HepG2 (cell line): ENCODE data around the gene MPV17L2. TPM values are rescaled to one million over a fixed set of nuclear protein-coding genes. Genes with fewer than 3 reads are reported as not detected.

Source experiments
- AFF4 ChIP-seq: sonication (generic); formaldehyde crosslinking; IDR thresholded peaks from 2 replicates; pipeline ENCODE4 v1.4.0; 2020; ENCODE audit warnings: missing genetic modification reagents
- CREB3 ChIP-seq: sonication (generic); formaldehyde crosslinking; IDR thresholded peaks from 2 replicates; pipeline ENCODE4 v1.5.0; 2020; ENCODE audit warnings: missing genetic modification reagents
- FOXP4 ChIP-seq: sonication (generic); formaldehyde crosslinking; IDR thresholded peaks from 2 replicates; pipeline ENCODE4 v1.4.0; 2020; ENCODE audit warnings: missing genetic modification reagents
- GABPA ChIP-seq, 2 experiments: IDR thresholded peaks; 2 replicates each; pipeline ENCODE4 v1.6.1; 2011 to 2016; ENCODE audit warnings: low read depth in 2 of 2, low read length in 1 of 2, missing biosample characterization in 1 of 2, missing genetic modification characterization in 1 of 2
- GABPB1 ChIP-seq: IDR thresholded peaks from 2 replicates; pipeline ENCODE4 v1.6.1; 2016; ENCODE audit warnings: mild to moderate bottlenecking, missing genetic modification reagents, moderate library complexity, missing compliant biosample characterization
- KDM4B ChIP-seq: sonication (generic); formaldehyde crosslinking; IDR thresholded peaks from 2 replicates; pipeline ENCODE4 v1.4.0; 2020; ENCODE audit warnings: missing genetic modification reagents
- KMT2A ChIP-seq: sonication (generic); formaldehyde crosslinking; IDR thresholded peaks from 2 replicates; pipeline ENCODE4 v1.4.0; 2020; ENCODE audit warnings: missing genetic modification reagents
- MXI1 ChIP-seq: IDR thresholded peaks from 3 replicates; pipeline ENCODE4 v1.6.1; 2012; ENCODE audit warnings: low read depth, low read length, inconsistent platforms, borderline replicate concordance
- NCOA1 ChIP-seq: sonication (generic); formaldehyde crosslinking; IDR thresholded peaks from 2 replicates; pipeline ENCODE4 v1.9.0; 2021; ENCODE audit warnings: missing genetic modification reagents
- SOX13 ChIP-seq, 3 experiments: fragments of 450-650 bp in 1 of 3; sonication (generic) in 1 of 3; formaldehyde crosslinking in 1 of 3; IDR thresholded peaks in 2 of 3; conservative IDR thresholded peaks in 1 of 3; 2 replicates each; pipeline versions ENCODE4 v1.5.0 to v1.6.1; 2016 to 2020; ENCODE audit warnings: antibody characterized with exemption in 1 of 3, mild to moderate bottlenecking in 1 of 3, missing compliant biosample characterization in 1 of 3, missing genetic modification reagents in 1 of 3, moderate library complexity in 1 of 3
- TBX2 ChIP-seq: sonication (generic); formaldehyde crosslinking; IDR thresholded peaks from 2 replicates; pipeline ENCODE4 v1.5.0; 2020; ENCODE audit warnings: missing genetic modification reagents, mild to moderate bottlenecking, borderline replicate concordance
- ZNF414 ChIP-seq: sonication (generic); formaldehyde crosslinking; IDR thresholded peaks from 2 replicates; pipeline ENCODE4 v1.5.0; 2020; ENCODE audit warnings: missing genetic modification reagents
- ZNF556 ChIP-seq: sonication (generic); formaldehyde crosslinking; IDR thresholded peaks from 2 replicates; pipeline ENCODE4 v1.4.0; 2020; ENCODE audit warnings: mild to moderate bottlenecking, missing genetic modification reagents, borderline replicate concordance
- polyA plus RNA-seq, 8 experiments: library from polyadenylated mRNA; depleted of rRNA in 3 of 8; stranded (reverse) in 7 of 8; unstranded in 1 of 8; fragments of >200 nt; fragmentation: Illumina TruSeq in 4 of 8; extraction: Trizol in 4 of 8; gene quantifications; 2 replicates each; pipeline versions ENCODE4 v1.2.1 to v1.2.3, GENCODE V29; 2011 to 2016; ENCODE audit warnings: low read depth in 4 of 8, missing spikeins in 1 of 8, mixed read lengths in 1 of 8; ENCODE audit not compliant: insufficient read depth in 1 of 8
- total RNA-seq, 5 experiments: library from RNA; depleted of rRNA; stranded (reverse); fragments of >200 nt; fragmentation: Illumina TruSeq; extraction: Trizol; gene quantifications; 2 replicates each; pipeline ENCODE4 v1.2.3, GENCODE V29; 2016; ENCODE audit warnings: low read depth in 1 of 5
- TF ChIP-seq, protein P1 (sequence below): IDR thresholded peaks from 2 replicates; pipeline ENCODE4 v1.4.0; 2020; ENCODE audit warnings: mild to moderate bottlenecking, missing genetic modification reagents
- TF ChIP-seq, protein P2 (sequence below): sonication (generic); formaldehyde crosslinking; IDR thresholded peaks from 2 replicates; pipeline ENCODE4 v1.4.0; 2020; ENCODE audit warnings: mild to moderate bottlenecking, low read depth, missing genetic modification reagents

MPV17L2 gene
- total and polyA plus RNA-seq, 2 of the 13 experiments (the other 11 are each of a cell fraction or from before 2014, with no cell fraction given) = 13.6 to 16.7 TPM

GRCh38 chr19:18223860-18224524, 31.0 kb downstream of the MPV17L2 start (continued):
- TF ChIP-seq FOXP4 (CRISPR knock-in tag) = peak; percentile 24; the same call in 1 of the 2 replicates
- no peak for TF ChIP-seq KDM4B
- no peak for TF ChIP-seq GABPA (IDR thresholded peaks at IDR 0.05; ENCODE audit: low read depth, low read length)
- TF ChIP-seq GABPA (CRISPR knock-in tag; IDR thresholded peaks at IDR 0.05; ENCODE audit: low read depth) = peak; percentile 77
- no peak for TF ChIP-seq KMT2A
- no peak for TF ChIP-seq AFF4
- TF ChIP-seq ZNF414 = peak; percentile 45; the same call in 1 of the 2 replicates
- TF ChIP-seq GABPB1 (CRISPR knock-in tag) = peak; percentile 79
- TF ChIP-seq SOX13 (IDR thresholded peaks at IDR 0.05) = no peak
- TF ChIP-seq SOX13 (CRISPR knock-in tag; conservative IDR thresholded peaks at IDR 0.05 in 1 of 2, IDR thresholded peaks at IDR 0.05 in 1 of 2) = no peak
- peak; percentile 62; the same call in 1 of the 2 replicates for TF ChIP-seq ZNF556 (CRISPR knock-in tag)
- TF ChIP-seq, protein P1, sequence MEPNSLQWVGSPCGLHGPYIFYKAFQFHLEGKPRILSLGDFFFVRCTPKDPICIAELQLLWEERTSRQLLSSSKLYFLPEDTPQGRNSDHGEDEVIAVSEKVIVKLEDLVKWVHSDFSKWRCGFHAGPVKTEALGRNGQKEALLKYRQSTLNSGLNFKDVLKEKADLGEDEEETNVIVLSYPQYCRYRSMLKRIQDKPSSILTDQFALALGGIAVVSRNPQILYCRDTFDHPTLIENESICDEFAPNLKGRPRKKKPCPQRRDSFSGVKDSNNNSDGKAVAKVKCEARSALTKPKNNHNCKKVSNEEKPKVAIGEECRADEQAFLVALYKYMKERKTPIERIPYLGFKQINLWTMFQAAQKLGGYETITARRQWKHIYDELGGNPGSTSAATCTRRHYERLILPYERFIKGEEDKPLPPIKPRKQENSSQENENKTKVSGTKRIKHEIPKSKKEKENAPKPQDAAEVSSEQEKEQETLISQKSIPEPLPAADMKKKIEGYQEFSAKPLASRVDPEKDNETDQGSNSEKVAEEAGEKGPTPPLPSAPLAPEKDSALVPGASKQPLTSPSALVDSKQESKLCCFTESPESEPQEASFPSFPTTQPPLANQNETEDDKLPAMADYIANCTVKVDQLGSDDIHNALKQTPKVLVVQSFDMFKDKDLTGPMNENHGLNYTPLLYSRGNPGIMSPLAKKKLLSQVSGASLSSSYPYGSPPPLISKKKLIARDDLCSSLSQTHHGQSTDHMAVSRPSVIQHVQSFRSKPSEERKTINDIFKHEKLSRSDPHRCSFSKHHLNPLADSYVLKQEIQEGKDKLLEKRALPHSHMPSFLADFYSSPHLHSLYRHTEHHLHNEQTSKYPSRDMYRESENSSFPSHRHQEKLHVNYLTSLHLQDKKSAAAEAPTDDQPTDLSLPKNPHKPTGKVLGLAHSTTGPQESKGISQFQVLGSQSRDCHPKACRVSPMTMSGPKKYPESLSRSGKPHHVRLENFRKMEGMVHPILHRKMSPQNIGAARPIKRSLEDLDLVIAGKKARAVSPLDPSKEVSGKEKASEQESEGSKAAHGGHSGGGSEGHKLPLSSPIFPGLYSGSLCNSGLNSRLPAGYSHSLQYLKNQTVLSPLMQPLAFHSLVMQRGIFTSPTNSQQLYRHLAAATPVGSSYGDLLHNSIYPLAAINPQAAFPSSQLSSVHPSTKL = no peak
- peak; percentile 20; the same call in 1 of the 3 replicates for TF ChIP-seq MXI1
- 0 out of 2 replicates have a peak, but pooled peaks have one; percentile 21 for TF ChIP-seq NCOA1
- TF ChIP-seq, protein P2, sequence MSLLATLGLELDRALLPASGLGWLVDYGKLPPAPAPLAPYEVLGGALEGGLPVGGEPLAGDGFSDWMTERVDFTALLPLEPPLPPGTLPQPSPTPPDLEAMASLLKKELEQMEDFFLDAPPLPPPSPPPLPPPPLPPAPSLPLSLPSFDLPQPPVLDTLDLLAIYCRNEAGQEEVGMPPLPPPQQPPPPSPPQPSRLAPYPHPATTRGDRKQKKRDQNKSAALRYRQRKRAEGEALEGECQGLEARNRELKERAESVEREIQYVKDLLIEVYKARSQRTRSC = 0 out of 2 replicates have a peak, but pooled peaks have one; percentile 8
- no peak for TF ChIP-seq CREB3 (CRISPR knock-in tag)
- TF ChIP-seq TBX2 (CRISPR knock-in tag) = peak; percentile 67
